GM23338 (cell line): Measurements from ENCODE around the gene MBD2.

Source experiments
- CREB1 ChIP-seq: fragments of 250-450 bp; sonication (Bioruptor Pico); IDR thresholded peaks from 2 replicates; pipeline ENCODE4 v1.5.0; 2020; ENCODE audit warnings: low read depth, mild to moderate bottlenecking, moderate library complexity
- CTCF ChIP-seq, 2 experiments: fragments of 200-600 bp in 1 of 2; sonication (generic) in 1 of 2; conservative IDR thresholded peaks; 2 replicates each; pipeline versions ENCODE4 v1.5.1 to v1.6.1; 2016 to 2017; ENCODE audit warnings: antibody characterized with exemption in 2 of 2, low read depth in 2 of 2, mild to moderate bottlenecking in 2 of 2, moderate library complexity in 1 of 2
- ETS1 ChIP-seq: IDR thresholded peaks from 2 replicates; pipeline ENCODE4 v1.6.1; 2016; ENCODE audit warnings: antibody characterized with exemption
- EZH2 ChIP-seq: fragments of 200-600 bp; sonication (generic); IDR thresholded peaks from one replicate; pipeline ENCODE4 v1.8.0; 2017; ENCODE audit warnings: antibody characterized with exemption, mild to moderate bottlenecking, low read depth; ENCODE audit not compliant: unreplicated experiment
- EZH2phosphoT487 ChIP-seq: fragments of 200-600 bp; sonication (generic); IDR thresholded peaks from one replicate; pipeline ENCODE4 v1.8.1; 2018; ENCODE audit warnings: antibody characterized with exemption; ENCODE audit not compliant: unreplicated experiment
- NANOG ChIP-seq: IDR thresholded peaks from 2 replicates; pipeline ENCODE4 v1.6.1; 2016; ENCODE audit warnings: antibody characterized with exemption, borderline replicate concordance
- POLR2AphosphoS5 ChIP-seq: IDR thresholded peaks from 2 replicates; pipeline ENCODE4 v1.6.1; 2016; ENCODE audit warnings: antibody characterized with exemption, low read depth
- REST ChIP-seq: IDR thresholded peaks from one replicate; pipeline ENCODE4 v1.6.1; 2018; ENCODE audit warnings: antibody characterized with exemption; ENCODE audit not compliant: unreplicated experiment
- STAT1 ChIP-seq: IDR thresholded peaks from one replicate; pipeline ENCODE4 v1.6.1; 2016; ENCODE audit warnings: antibody characterized with exemption; ENCODE audit not compliant: unreplicated experiment
- ZNF114 ChIP-seq: fragments of 250-450 bp; sonication (Bioruptor Pico); IDR thresholded peaks from 2 replicates; pipeline ENCODE4 v1.5.0; 2020; ENCODE audit warnings: mild to moderate bottlenecking, moderate library complexity
- ZNF462 ChIP-seq: fragments of 250-450 bp; sonication (Bioruptor Pico); IDR thresholded peaks from 2 replicates; pipeline ENCODE4 v1.5.0; 2020; ENCODE audit warnings: mild to moderate bottlenecking, moderate library complexity

- TF ChIP-seq CTCF (conservative IDR thresholded peaks at IDR 0.05; ENCODE audit: low read depth in 2 of 2) (no peak), POLR2AphosphoS5 (no peak), EZH2 (no peak), ETS1 (no peak), EZH2phosphoT487 (no peak), REST (no peak), ZNF114 (CRISPR knock-in tag) (no peak), CREB1 (CRISPR knock-in tag) (no peak), NANOG (no peak), STAT1 (no peak), ZNF462 (CRISPR knock-in tag) (no peak)
Measured at GRCh38 chr18:54135216-54135615, 89.3 kb downstream of the MBD2 start.
